Measurements from ENCODE around the gene PHOSPHO2.

The PHOSPHO2 gene

GRCh38 chr2:169704160-169704708 lies 10.0 kb downstream of the PHOSPHO2 start:
- Histone ChIP-seq H3K36me3 (ENCODE audit: control insufficient read depth, low read length) (no peaks in the 10 kb centered on the region), H3K79me2 (ENCODE audit: control insufficient read depth, low read length) (no peaks in the 10 kb centered on the region), H3K4me2 (ENCODE audit: low read length) (no peak overlapping the region)

DNA sequence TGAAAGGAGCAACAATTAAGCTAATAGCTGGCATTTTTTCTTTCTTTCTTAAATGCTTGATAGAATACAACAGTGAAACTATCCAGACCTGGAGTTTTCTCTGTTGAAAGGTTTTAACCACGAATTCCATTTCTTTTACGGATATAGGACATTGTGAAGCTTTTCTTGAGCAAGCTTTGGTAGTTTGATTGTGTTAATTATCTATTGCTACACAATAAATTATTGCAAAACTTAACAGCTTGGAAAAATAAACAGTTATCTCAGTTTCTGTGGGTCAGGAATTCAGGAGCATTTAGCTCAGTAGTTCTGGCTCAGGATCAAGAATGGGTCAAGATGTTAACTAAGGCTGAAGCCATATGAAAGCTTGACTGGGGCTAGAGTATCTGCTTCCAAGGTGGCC lies 11.7 kb downstream of the PHOSPHO2 start:
- H3K27ac ChIP-seq (ENCODE audit: low read depth, low read length): no peak overlapping the region
- H4K20me1 ChIP-seq (ENCODE audit: control insufficient read depth, insufficient read depth, low read depth, low read length): no peaks in the 10 kb centered on the region
- no peak overlapping the region for H3K4me3 ChIP-seq (ENCODE audit: low read length)
- no peak for TF ChIP-seq EZH2phosphoT487 (IDR thresholded peaks at IDR 0.05; ENCODE audit: borderline replicate concordance, low read length)
- TF ChIP-seq, protein P1, sequence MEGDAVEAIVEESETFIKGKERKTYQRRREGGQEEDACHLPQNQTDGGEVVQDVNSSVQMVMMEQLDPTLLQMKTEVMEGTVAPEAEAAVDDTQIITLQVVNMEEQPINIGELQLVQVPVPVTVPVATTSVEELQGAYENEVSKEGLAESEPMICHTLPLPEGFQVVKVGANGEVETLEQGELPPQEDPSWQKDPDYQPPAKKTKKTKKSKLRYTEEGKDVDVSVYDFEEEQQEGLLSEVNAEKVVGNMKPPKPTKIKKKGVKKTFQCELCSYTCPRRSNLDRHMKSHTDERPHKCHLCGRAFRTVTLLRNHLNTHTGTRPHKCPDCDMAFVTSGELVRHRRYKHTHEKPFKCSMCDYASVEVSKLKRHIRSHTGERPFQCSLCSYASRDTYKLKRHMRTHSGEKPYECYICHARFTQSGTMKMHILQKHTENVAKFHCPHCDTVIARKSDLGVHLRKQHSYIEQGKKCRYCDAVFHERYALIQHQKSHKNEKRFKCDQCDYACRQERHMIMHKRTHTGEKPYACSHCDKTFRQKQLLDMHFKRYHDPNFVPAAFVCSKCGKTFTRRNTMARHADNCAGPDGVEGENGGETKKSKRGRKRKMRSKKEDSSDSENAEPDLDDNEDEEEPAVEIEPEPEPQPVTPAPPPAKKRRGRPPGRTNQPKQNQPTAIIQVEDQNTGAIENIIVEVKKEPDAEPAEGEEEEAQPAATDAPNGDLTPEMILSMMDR (IDR thresholded peaks at IDR 0.05; ENCODE audit: low read depth, low read length, poor library complexity, severe bottlenecking): no peak
- H3K36me3 ChIP-seq (ENCODE audit: control insufficient read depth, low read length): no peaks in the 10 kb centered on the region
- H3K9me3 ChIP-seq (ENCODE audit: control insufficient read depth, insufficient read depth, low read length): no peaks in the 10 kb centered on the region
- no peaks in the 10 kb centered on the region for H3K27me3 ChIP-seq (ENCODE audit: control insufficient read depth, low read length)
- no peaks in the 10 kb centered on the region for H3K79me2 ChIP-seq (ENCODE audit: control insufficient read depth, low read length)
- H3F3A ChIP-seq (ENCODE audit: control insufficient read depth, insufficient read depth): no peaks in the 10 kb centered on the region
- H3K4me2 ChIP-seq (ENCODE audit: low read length): no peak overlapping the region
- no peaks in the 10 kb centered on the region for H3K9me2 ChIP-seq (replicated peaks; ENCODE audit: control insufficient read depth, low read length)
- no peaks in the 10 kb centered on the region for H3K4me1 ChIP-seq (ENCODE audit: control insufficient read depth, low read length)

More at GRCh38 chr2:169704160-169704708, 10.0 kb downstream of the PHOSPHO2 start:
- H3K9me2 ChIP-seq (replicated peaks; ENCODE audit: control insufficient read depth, low read length): no peaks in the 10 kb centered on the region
- no peak overlapping the region for H3K4me3 ChIP-seq (ENCODE audit: low read length)
- TF ChIP-seq, protein P1 (IDR thresholded peaks at IDR 0.05; ENCODE audit: low read depth, low read length, poor library complexity, severe bottlenecking): no peak
- no peak for TF ChIP-seq EZH2phosphoT487 (IDR thresholded peaks at IDR 0.05; ENCODE audit: borderline replicate concordance, low read length)
- H3K27ac ChIP-seq (ENCODE audit: low read depth, low read length): no peak overlapping the region
- H3K9me3 ChIP-seq (ENCODE audit: control insufficient read depth, insufficient read depth, low read length): no peaks in the 10 kb centered on the region
- no peaks in the 10 kb centered on the region for H3K4me1 ChIP-seq (ENCODE audit: control insufficient read depth, low read length)
- H3F3A ChIP-seq (ENCODE audit: control insufficient read depth, insufficient read depth): no peaks in the 10 kb centered on the region
- no peaks in the 10 kb centered on the region for H3K27me3 ChIP-seq (ENCODE audit: control insufficient read depth, low read length)
- H4K20me1 ChIP-seq (ENCODE audit: control insufficient read depth, insufficient read depth, low read depth, low read length): no peaks in the 10 kb centered on the region

DNA sequence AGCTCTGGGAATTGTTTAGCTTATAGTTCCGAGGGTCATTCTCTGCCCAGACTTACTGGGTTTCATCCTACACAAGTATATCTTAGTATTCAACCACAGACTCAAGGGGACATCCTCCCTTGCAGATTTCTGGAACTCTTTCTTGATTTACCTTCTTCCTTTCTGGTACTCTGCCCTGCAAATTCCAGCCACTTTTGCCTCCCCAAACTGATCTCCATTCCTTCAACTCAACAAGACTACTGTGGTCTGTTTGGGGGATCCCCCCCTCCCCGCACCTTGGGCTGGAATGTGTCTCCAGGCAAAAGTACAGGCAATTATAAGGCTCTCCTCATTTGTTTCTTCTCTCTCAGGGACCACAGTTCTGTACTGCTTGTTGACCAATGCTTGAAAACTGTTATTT lies 13.4 kb downstream of the PHOSPHO2 start:
- H4K20me1 ChIP-seq (ENCODE audit: control insufficient read depth, insufficient read depth, low read depth, low read length): no peaks in the 10 kb centered on the region
- no peaks in the 10 kb centered on the region for H3K36me3 ChIP-seq (ENCODE audit: control insufficient read depth, low read length)
- no peak overlapping the region for H3K27ac ChIP-seq (ENCODE audit: low read depth, low read length)
- no peaks in the 10 kb centered on the region for H3K79me2 ChIP-seq (ENCODE audit: control insufficient read depth, low read length)
- peaks cover 9% of the 10 kb centered on the region; the same call in 1 of the 2 replicates for H3K9me3 ChIP-seq (ENCODE audit: control insufficient read depth, insufficient read depth, low read length)
- H3K27me3 ChIP-seq (ENCODE audit: control insufficient read depth, low read length): no peaks in the 10 kb centered on the region
- no peaks in the 10 kb centered on the region for H3K4me1 ChIP-seq (ENCODE audit: control insufficient read depth, low read length)
- no peaks in the 10 kb centered on the region for H3F3A ChIP-seq (ENCODE audit: control insufficient read depth, insufficient read depth)
- H3K4me2 ChIP-seq (ENCODE audit: low read length): no peak overlapping the region
- no peak overlapping the region for H3K4me3 ChIP-seq (ENCODE audit: low read length)
- no peak for TF ChIP-seq EZH2phosphoT487 (IDR thresholded peaks at IDR 0.05; ENCODE audit: borderline replicate concordance, low read length)
- H3K9me2 ChIP-seq (replicated peaks; ENCODE audit: control insufficient read depth, low read length): no peaks in the 10 kb centered on the region

GRCh38 chr2:169709331-169709730 lies 15.1 kb downstream of the PHOSPHO2 start:
- H4K20me1 ChIP-seq (ENCODE audit: control insufficient read depth, insufficient read depth, low read depth, low read length): no peaks in the 10 kb centered on the region
- H3K4me2 ChIP-seq (ENCODE audit: low read length): no peak overlapping the region
- H3K9me2 ChIP-seq (replicated peaks; ENCODE audit: control insufficient read depth, low read length): no peaks in the 10 kb centered on the region
- TF ChIP-seq, protein P1 (IDR thresholded peaks at IDR 0.05; ENCODE audit: low read depth, low read length, poor library complexity, severe bottlenecking): no peak
- no peak for TF ChIP-seq EZH2phosphoT487 (IDR thresholded peaks at IDR 0.05; ENCODE audit: borderline replicate concordance, low read length)
- no peak overlapping the region for H3K27ac ChIP-seq (ENCODE audit: low read depth, low read length)
- no peaks in the 10 kb centered on the region for H3K36me3 ChIP-seq (ENCODE audit: control insufficient read depth, low read length)
- H3K4me3 ChIP-seq (ENCODE audit: low read length): no peak overlapping the region
- no peaks in the 10 kb centered on the region for H3K4me1 ChIP-seq (ENCODE audit: control insufficient read depth, low read length)
- peaks cover 9% of the 10 kb centered on the region; the same call in 1 of the 2 replicates for H3K9me3 ChIP-seq (ENCODE audit: control insufficient read depth, insufficient read depth, low read length)
- H3K79me2 ChIP-seq (ENCODE audit: control insufficient read depth, low read length): no peaks in the 10 kb centered on the region
- H3K27me3 ChIP-seq (ENCODE audit: control insufficient read depth, low read length): no peaks in the 10 kb centered on the region
- H3F3A ChIP-seq (ENCODE audit: control insufficient read depth, insufficient read depth): no peaks in the 10 kb centered on the region

Data from DOHH2 (cell line).